RWPE2 (cell line): ENCODE data around the gene KICS2.
"Not testable (repeated sequence)": the region's sequence is repeated elsewhere in the genome, so short reads cannot be mapped to it uniquely, and the experiment has no call there.

Experiments used
- ATAC-seq: fragments of 200-7000 bp; cut with Tn5 transposase; 3 replicates; pipeline ENCODE4 v1.9.1; 2021; ENCODE audit warnings: low read depth
- DNase-seq: peaks from one replicate; pipeline ENCODE4 v3.0.0-alpha.2; 2020; ENCODE audit warnings: low spot score
- H3K27ac ChIP-seq: fragments of 450-650 bp; 2 replicates; pipeline ENCODE4 v1.5.1; 2017; ENCODE audit warnings: mild to moderate bottlenecking; ENCODE audit not compliant: poor library complexity, severe bottlenecking
- H3K27me3 ChIP-seq: fragments of 250-450 bp; sonication (Bioruptor Pico); 2 replicates; pipeline ENCODE4 v1.5.1; 2021; ENCODE audit warnings: mild to moderate bottlenecking, moderate library complexity; ENCODE audit not compliant: insufficient read depth, poor library complexity, severe bottlenecking
- H3K36me3 ChIP-seq: fragments of 250-450 bp; sonication (Bioruptor Pico); 2 replicates; pipeline ENCODE4 v1.5.1; 2020; ENCODE audit warnings: low read depth, mild to moderate bottlenecking, moderate library complexity
- H3K4me1 ChIP-seq: fragments of 250-450 bp; sonication (Bioruptor Pico); 2 replicates; pipeline ENCODE4 v1.5.1; 2021; ENCODE audit warnings: mild to moderate bottlenecking, moderate library complexity; ENCODE audit not compliant: insufficient read depth, poor library complexity, severe bottlenecking
- H3K4me3 ChIP-seq: fragments of 250-450 bp; sonication (Bioruptor Pico); 2 replicates; pipeline ENCODE4 v1.5.1; 2021; ENCODE audit warnings: mild to moderate bottlenecking, moderate library complexity; ENCODE audit not compliant: severe bottlenecking
- H3K9me3 ChIP-seq: fragments of 250-450 bp; sonication (Bioruptor Pico); 2 replicates; pipeline ENCODE4 v1.5.1; 2021; ENCODE audit warnings: mild to moderate bottlenecking, moderate library complexity; ENCODE audit not compliant: severe bottlenecking
- TF ChIP-seq, protein P1 (sequence below): fragments of 450-650 bp; IDR thresholded peaks from one replicate; pipeline ENCODE4 v1.5.1; 2017; ENCODE audit warnings: mild to moderate bottlenecking, moderate library complexity; ENCODE audit not compliant: poor library complexity, severe bottlenecking

The KICS2 gene

DNA sequence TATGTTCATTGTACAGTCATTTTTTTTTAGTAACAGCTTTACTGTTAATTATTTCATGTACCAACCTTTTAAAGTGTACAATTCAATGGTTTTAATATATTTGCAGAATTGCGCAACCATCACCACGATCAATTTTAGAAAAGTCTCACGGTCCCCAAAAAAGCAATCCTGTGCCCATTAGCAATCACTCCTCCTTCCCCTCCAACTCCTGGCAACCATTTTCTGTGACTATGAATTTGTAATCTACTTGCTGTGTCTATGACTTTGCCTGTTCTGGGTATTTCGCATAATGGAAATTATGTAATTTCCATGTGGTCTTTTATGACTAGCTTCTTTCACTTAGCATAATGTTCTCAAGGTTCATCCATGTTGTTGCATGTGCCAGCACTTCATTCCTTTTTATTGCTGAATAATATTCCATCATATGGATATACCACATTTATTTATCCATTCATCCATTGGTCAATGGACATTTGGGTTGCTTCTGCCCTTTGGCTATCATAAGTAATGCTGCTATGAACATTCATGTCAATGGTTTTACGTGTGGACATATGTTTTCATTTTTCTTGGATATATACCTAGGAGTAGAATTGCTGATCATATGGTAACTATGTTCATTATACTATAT lies 9.9 kb downstream of the KICS2 start:
- no peak for ATAC-seq
- Histone ChIP-seq H3K27ac (no peak overlapping the region), H3K27me3 (no peaks in the 10 kb centered on the region), H3K36me3 (no peaks in the 10 kb centered on the region), H3K4me1 (no peaks in the 10 kb centered on the region), H3K9me3 (no peaks in the 10 kb centered on the region), H3K4me3 (no peak overlapping the region)
- TF ChIP-seq, protein P1, sequence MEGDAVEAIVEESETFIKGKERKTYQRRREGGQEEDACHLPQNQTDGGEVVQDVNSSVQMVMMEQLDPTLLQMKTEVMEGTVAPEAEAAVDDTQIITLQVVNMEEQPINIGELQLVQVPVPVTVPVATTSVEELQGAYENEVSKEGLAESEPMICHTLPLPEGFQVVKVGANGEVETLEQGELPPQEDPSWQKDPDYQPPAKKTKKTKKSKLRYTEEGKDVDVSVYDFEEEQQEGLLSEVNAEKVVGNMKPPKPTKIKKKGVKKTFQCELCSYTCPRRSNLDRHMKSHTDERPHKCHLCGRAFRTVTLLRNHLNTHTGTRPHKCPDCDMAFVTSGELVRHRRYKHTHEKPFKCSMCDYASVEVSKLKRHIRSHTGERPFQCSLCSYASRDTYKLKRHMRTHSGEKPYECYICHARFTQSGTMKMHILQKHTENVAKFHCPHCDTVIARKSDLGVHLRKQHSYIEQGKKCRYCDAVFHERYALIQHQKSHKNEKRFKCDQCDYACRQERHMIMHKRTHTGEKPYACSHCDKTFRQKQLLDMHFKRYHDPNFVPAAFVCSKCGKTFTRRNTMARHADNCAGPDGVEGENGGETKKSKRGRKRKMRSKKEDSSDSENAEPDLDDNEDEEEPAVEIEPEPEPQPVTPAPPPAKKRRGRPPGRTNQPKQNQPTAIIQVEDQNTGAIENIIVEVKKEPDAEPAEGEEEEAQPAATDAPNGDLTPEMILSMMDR = no peak
- DNase-seq = no peak

DNA sequence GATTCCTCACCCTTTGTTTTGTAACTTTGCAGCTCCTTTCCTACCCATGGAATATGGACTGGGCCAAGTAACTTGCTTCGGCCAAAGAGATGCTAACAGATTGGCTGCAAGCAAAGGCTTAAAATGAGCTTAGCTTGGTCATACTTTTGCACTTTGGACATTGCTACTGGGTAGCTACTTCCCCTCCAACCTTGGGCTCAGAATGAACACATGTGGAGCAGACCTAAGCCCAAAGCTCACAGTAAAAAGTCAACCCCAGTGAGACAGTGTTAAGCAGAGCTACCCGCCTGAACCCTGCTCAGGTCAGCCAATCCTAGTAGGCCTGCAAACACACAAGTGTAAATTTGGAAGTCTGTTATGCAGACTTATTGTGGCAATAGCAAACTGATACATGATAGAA lies 14.6 kb downstream of the KICS2 start:
- TF ChIP-seq, protein P1 = no peak
- H3K4me3 ChIP-seq = no peak overlapping the region
- no peaks in the 10 kb centered on the region for H3K9me3 ChIP-seq
- ATAC-seq = no peak
- no peaks in the 10 kb centered on the region for H3K36me3 ChIP-seq
- no peaks in the 10 kb centered on the region for H3K4me1 ChIP-seq
- no peak overlapping the region for H3K27ac ChIP-seq
- no peaks in the 10 kb centered on the region for H3K27me3 ChIP-seq
- no peak for DNase-seq

DNA sequence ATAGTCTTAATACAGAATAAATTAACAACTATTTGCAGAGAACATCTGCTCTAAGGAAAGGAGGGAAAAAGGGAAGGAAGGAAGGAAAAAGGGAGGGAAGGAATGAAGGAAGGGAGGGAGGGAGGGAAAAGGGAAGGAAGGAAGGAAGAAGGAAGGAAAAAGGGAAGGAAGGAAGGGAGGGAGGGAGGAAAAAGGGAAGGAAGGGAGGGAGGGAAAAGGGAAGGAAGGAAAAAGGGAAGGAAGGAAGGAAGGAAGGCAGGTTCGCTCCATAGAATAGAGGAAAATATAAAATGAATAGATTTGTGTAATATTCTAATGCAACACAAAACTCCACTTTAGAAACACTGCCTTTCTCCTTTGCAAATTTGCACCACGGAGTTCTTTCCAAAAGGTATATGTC lies 16.6 kb downstream of the KICS2 start:
- TF ChIP-seq, protein P1 = no peak
- H3K4me3 ChIP-seq = no peak overlapping the region
- H3K36me3 ChIP-seq = no peaks in the 10 kb centered on the region
- H3K27me3 ChIP-seq = no peaks in the 10 kb centered on the region
- no peaks in the 10 kb centered on the region for H3K9me3 ChIP-seq
- no peak for DNase-seq
- no peaks in the 10 kb centered on the region for H3K4me1 ChIP-seq
- H3K27ac ChIP-seq = no peak overlapping the region
- ATAC-seq = no peak

DNA sequence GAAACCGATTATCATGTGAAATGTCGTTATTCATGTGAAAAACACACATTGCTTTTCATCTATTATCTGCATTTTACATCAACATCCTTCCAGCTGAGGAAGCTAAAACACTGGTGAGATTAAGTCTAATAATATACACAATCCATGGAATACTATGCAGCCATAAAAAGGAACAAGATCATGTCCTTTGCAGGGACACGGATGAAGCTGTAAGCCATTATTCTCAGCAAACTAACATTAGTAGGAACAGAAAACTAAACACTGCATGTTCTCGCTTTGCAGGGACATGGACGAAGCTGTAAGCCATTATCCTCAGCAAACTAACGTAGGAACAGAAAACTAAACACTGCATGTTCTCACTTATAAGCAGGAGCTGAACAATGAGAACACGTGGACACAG lies 18.3 kb downstream of the KICS2 start:
- no peak for DNase-seq
- H3K9me3 ChIP-seq = no peaks in the 10 kb centered on the region
- TF ChIP-seq, protein P1 = no peak
- H3K4me1 ChIP-seq = no peaks in the 10 kb centered on the region
- H3K27me3 ChIP-seq = no peaks in the 10 kb centered on the region
- no peaks in the 10 kb centered on the region for H3K36me3 ChIP-seq
- no peak overlapping the region for H3K27ac ChIP-seq
- no peak for ATAC-seq
- no peak overlapping the region for H3K4me3 ChIP-seq

DNA sequence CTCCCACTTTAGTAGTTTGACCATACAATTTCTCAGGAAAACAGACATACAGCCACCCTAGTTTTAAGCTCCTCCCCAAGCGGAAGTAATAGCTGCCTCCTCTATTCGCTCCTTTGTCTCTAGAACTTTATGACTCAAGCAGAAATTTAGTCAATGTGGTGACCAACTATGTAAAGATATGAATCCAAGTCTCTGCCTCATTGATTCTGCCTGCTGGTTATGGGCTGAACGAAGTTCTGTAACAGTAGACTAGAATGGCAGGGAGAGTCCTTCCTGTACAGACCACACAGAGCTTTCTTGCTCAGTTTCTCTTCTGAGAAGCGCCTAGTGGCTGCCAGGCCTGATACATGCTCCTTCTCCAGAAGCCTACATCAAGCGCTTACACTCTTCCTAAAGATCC lies 19.1 kb downstream of the KICS2 start:
- ATAC-seq (no peak), DNase-seq (no peak)
- TF ChIP-seq, protein P1 = no peak
- Histone ChIP-seq H3K36me3 (no peaks in the 10 kb centered on the region), H3K27me3 (no peaks in the 10 kb centered on the region), H3K4me1 (no peaks in the 10 kb centered on the region), H3K27ac (no peak overlapping the region), H3K9me3 (no peaks in the 10 kb centered on the region), H3K4me3 (no peak overlapping the region)

DNA sequence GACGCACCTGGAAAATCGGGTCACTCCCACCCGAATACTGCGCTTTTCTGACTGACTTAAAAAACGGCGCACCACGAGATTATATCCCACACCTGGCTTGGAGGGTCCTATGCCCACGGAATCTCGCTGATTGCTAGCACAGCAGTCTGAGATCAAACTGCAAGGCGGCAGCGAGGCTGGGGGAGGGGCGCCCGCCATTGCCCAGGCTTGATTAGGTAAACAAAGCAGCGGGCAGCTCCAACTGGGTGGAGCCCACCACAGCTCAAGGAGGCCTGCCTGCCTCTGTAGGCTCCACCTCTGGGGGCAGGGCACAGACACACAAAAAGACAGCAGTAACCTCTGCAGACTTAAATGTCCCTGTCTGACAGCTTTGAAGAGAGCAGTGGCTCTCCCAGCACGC lies 26.3 kb downstream of the KICS2 start:
- not testable (repeated sequence) for H3K27ac ChIP-seq, DNase-seq, H3K4me3 ChIP-seq, H3K27me3 ChIP-seq, H3K9me3 ChIP-seq, H3K36me3 ChIP-seq, ATAC-seq, H3K4me1 ChIP-seq
